HG02571 (cell line): ENCODE results near the gene ABCA2.

Experiments
- ATAC-seq: cut with Tn5 transposase; IDR thresholded peaks from one replicate; pipeline ENCODE4 v1.9.1; 2021; ENCODE audit warnings: mild to moderate bottlenecking, moderate library complexity; ENCODE audit not compliant: unreplicated experiment

The ABCA2 gene

DNA sequence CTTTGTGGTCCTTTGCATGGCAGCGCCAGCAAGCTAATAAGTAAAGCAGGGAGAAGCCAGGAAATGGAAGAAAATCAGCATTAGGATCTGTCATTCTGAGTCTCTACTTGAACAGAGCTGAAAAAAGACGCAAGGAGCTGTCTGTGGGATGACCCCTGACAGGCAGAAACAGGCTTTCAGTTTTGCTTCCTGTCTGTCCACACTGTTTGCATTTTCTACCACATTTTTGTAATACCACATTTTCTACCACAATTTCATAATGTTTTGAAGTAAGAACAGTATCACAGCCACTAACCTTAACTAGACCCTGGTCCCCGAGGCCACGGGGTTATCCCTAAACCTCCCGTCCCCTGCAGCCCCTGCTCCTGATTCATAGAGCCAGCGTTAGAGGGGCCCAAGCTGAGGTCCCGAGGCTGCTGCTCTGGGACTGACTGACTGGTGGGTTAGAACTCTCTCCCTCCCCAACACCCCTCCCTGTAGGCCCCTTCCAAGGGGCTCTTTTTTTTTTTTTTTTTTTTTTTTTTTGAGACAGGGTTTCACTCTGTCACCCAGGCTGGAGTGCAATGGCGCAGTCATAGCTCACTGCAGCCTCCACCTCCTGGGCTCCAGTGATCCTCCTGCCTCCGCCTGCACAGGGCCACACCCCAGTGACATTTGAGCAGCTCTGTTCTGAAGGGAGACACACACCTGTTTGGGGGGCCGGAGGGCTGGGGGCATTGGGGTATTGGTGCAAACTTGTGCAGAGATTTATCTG lies 27.7 kb downstream of the ABCA2 start:
- peak; percentile 59 for ATAC-seq

GRCh38 chr9:136997830-136998234 lies 30.2 kb downstream of the ABCA2 start:
- no peak for ATAC-seq

DNA sequence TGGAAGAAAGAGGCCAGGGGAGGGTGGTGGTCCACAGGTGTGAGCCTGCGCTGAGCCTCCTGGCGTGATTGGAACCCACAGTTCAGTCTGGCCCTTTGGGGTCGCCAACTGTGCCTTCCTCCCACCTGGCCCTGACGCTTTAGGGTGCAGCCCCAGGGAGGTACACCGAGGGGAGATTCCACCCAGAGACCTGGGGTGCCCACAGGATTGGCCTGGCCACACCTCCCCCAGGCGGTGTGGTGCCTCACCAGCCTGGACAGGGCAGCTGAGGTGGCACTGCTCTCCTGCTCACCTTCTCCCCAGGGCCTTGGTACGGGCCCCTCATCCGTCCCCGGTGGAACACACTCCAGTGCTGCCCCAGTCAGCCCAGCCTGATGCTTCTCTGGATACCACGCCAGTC lies 30.7 kb downstream of the ABCA2 start:
- no peak for ATAC-seq

- ATAC-seq: no peak
Measured at GRCh38 chr9:136996361-136997292, 31.4 kb downstream of the ABCA2 start, which contains the start of gene CLIC3. Gene CLIC3, minus strand, starts transcription at chr9:136996568. Its CDS starts 25 bp downstream, at chr9:136996543.

DNA sequence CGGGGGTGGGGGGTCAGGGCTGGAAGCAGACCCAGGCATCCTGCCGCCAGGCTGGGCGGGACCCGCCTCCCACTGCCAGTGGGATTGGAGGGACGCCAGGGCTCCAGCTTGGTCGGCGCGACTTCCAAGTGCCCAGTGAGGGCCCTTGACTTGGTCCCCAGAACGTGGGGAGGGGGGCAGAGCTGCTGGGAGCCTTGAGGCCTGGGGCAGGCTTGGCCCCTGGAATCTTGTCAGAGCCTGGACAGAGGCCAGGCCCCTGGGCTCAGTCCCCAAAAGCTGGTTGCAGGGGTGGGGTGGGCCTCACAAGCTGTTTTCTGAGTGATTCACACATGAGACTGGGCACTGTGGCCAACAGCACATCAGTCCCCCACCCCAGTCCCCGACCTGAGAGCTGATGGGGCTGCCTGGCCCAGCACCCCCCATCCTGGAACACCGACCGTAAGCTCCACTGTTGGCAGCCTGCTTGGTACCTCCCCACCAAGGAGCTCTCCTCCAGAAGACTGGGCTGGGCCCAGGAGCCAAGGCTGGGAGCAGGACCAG lies 32.2 kb downstream of the ABCA2 start:
- no peak for ATAC-seq

GRCh38 chr9:136995362-136995761 lies 32.7 kb downstream of the ABCA2 start:
- ATAC-seq: no peak

DNA sequence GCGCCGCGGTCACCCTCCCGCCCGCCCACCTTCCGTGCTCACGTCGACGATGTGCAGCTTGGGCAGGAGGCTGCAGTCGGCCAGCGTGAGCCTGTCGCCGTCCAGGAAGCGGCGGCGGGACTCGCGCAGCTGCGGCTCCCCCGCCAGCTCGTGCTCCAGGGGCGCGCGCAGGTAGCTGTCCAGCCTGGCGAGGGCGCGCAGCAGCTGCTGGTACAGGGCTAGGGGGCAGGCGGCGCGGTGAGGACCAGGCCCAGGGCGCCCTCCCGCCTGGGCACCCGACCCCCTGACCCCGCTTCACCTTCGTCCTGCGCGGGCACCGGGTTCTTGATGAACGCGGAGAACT lies 33.2 kb downstream of the ABCA2 start:
- no peak for ATAC-seq

GRCh38 chr9:136994180-136994887 lies 33.7 kb downstream of the ABCA2 start:
- ATAC-seq: no peak

GRCh38 chr9:136992819-136993369 lies 35.1 kb downstream of the ABCA2 start:
- ATAC-seq: no peak

DNA sequence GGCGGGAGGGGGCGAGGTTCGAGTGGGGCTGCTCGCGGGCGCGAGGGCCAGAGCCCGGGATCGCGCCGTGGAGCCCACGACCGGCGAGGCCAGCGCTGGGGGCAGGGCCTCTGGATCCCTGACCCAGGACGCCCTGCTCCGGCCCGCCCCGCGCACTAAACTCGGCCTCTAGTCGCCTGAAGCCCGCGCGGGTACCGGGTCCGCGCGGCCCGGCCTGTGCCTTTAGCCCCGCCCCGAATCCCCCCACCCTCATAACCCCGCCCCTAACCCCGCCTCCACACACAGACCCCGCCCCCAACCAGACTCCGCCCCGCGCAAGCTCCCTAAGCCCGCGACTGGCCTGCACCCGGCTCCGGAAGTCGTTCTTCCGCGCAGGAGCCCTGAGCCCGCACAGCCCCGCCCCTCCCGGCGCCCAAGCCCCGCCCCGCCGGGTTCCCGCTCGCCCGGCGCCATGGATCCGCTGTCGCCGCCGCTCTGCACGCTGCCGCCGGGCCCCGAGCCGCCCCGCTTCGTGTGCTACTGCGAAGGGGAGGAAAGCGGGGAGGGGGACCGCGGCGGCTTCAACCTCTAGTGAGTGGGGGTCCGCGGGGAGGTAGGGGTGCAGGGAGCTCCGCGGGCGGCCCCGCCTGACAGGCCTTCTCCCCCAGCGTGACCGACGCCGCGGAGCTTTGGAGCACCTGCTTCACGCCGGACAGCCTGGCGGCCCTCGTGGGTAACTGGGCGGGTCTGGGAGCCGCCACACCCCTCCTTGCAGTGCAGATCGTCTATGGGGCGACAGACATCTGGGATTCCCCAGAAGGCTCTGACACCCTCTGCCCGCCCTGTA lies 35.8 kb downstream of the ABCA2 start, which contains the start of gene PAXX:
TSS of gene PAXX (plus strand) at position 430 of the 826 bp plus-strand sequence. CDS start at position 452, 22 bp downstream.
- ATAC-seq: peak; percentile 65

DNA sequence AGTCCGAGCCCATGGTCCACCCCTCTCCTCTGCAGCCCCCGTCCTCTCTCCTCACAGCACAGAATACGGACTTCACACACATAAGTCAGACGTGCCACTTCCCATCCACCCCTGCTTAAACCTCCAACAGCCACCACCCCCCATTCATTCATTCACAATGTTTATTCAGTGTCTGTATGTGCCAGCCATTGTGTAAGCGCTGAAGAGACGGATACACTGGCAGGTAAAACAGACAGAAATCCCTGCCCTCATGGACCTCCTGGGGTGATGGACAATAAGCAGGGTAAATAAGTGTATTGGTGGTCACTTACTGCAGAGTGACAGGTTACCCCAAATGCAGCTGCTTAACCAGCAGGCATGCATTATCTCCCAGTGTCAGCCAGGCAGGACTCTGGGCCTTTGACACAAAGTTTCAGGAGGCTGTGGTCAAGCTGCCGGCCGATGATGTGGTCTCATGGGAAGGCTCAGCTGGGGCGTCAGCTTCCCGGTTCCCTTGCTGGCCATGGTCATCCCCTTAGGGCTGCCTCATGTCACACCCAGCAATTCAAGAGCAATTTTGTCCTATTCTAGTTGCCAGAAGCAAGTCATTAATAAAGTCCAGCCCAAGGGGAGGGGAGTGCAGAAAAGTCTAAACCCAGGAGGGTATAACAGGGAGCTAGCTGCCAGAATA lies 37.7 kb downstream of the ABCA2 start:
- ATAC-seq: no peak

- no peak for ATAC-seq
Measured at GRCh38 chr9:136988872-136989271, 39.2 kb downstream of the ABCA2 start.

- no peak for ATAC-seq
Measured at GRCh38 chr9:136985853-136986252, 42.2 kb downstream of the ABCA2 start.

DNA sequence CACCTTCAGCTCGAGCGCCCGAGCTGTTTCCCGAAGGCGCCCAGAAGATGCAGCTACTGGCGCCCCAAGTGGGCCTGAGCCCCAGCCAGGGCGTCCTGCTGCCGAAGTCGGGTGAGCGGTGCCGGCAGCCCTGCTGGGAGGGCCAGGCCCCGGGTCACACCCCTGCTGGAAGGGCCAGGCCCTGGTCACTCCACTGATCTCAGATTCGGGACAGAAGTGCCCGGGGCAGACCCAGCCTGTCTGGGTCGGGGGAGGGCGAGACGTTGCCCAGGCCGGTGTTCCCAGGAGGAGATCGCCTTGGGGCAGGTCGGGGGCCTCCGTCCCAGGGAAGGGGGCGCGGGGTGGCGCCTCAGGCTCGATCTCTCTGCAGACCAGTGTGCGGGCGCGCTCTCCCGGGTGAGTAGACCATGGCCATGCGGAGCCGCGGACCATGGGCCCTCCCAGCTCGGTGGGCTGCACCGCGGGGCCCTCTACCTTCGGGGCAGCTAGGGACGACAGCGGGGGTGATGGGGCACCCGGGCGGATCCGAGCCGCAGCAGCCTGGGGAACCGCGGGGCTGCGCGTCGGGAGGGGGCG lies 42.9 kb downstream of the ABCA2 start:
- ATAC-seq: no peak

- ATAC-seq: no peak
Measured at GRCh38 chr9:136984464-136985026, 43.5 kb downstream of the ABCA2 start.

- no peak for ATAC-seq
Measured at GRCh38 chr9:136983656-136984314, 44.3 kb downstream of the ABCA2 start.

DNA sequence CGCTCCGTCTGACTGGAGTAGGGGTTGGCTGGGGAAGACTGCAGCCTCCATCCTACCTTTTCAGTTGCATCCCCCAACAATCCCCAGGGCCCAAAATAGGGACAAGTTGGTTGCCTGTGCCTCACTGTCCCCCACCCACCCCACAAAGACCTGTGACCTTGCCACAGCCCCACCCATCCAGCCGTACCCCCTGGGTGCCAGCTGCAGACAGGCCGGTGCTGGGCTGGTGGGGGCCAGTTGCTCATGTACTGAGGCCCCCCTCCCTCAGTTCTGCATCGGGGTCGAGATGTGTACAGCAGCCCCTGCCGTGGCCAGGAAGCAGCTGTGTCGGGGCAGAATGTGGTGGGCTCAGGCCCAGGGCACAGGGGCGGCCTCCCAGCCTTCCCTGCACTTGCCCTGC lies 44.9 kb downstream of the ABCA2 start:
- ATAC-seq: no peak
